Cardiac fibroblast (primary cell): ENCODE results near the gene TIGIT.

Experiments
- DNase-seq, 2 donors: peaks; one replicate each; pipeline versions ENCODE4 v3.0.0 to v3.0.0-alpha.2; 2010; ENCODE audit warnings: low read depth in 2 of 2
- H3K4me3 ChIP-seq, 2 donors: replicated peaks in 1 of 2; 1 replicate in 1 of 2; 2 replicates in 1 of 2; pipeline ENCODE4 v1.5.1; 2011; ENCODE audit warnings: low read depth in 2 of 2, low read length in 2 of 2, mild to moderate bottlenecking in 2 of 2, moderate library complexity in 1 of 2
- CTCF ChIP-seq: IDR thresholded peaks from one replicate; pipeline ENCODE4 v1.5.1; 2011; ENCODE audit warnings: low read depth, mild to moderate bottlenecking, low read length, inconsistent platforms

Gene TIGIT

GRCh38 chr3:114356525-114356924 is 62.7 kb downstream of the TIGIT start:
- DNase-seq: no peak
- no peak overlapping the region for H3K4me3 ChIP-seq
- TF ChIP-seq CTCF: no peak
